Stomach (tissue), 9 donors: ENCODE data around the gene KCNK7. TPM values are rescaled to one million over a fixed set of nuclear protein-coding genes. Genes with fewer than 3 reads are reported as not detected.
A peak's percentile ranks its signal among the peaks of the same experiment; 100 is the strongest.

ENCODE experiments used
- DNase-seq, 2 donors: peaks; one replicate each; pipeline versions ENCODE4 v3.0.0 to v3.0.0-alpha.2; 2013 to 2019
- H3K27ac ChIP-seq, 5 donors: fragments of 200-600 bp in 4 of 5; sonication (generic) in 4 of 5; one replicate each; pipeline ENCODE4 v1.5.1; 2013 to 2019; ENCODE audit warnings: mild to moderate bottlenecking in 1 of 5, moderate library complexity in 1 of 5
- H3K27me3 ChIP-seq, 3 donors: fragments of 200-600 bp; sonication (generic); one replicate each; pipeline ENCODE4 v1.5.1; 2017 to 2019; ENCODE audit warnings: mixed run types in 1 of 3
- H3K36me3 ChIP-seq, 4 donors: fragments of 200-600 bp; sonication (generic); 1 replicate in 3 of 4; 2 replicates in 1 of 4; pipeline ENCODE4 v1.5.1; 2016 to 2019
- H3K4me1 ChIP-seq, 4 donors: fragments of 200-600 bp; sonication (generic); one replicate each; pipeline ENCODE4 v1.5.1; 2016 to 2019
- H3K4me3 ChIP-seq, 4 donors: fragments of 200-600 bp; sonication (generic) in 3 of 4; one replicate each; pipeline ENCODE4 v1.5.1; 2016 to 2019; ENCODE audit warnings: mild to moderate bottlenecking in 1 of 4
- H3K9me3 ChIP-seq, 4 donors: fragments of 200-600 bp; sonication (generic); one replicate each; pipeline ENCODE4 v1.5.1; 2016 to 2019
- CTCF ChIP-seq, 7 experiments: fragments of 450-650 bp in 4 of 7; fragments of 200-600 bp in 3 of 7; sonication (generic) in 3 of 7; IDR thresholded peaks; one replicate each; pipeline ENCODE4 v1.5.1; 2016 to 2019; ENCODE audit warnings: antibody characterized with exemption in 7 of 7, control low read depth in 2 of 7, mild to moderate bottlenecking in 1 of 7
- EP300 ChIP-seq: sonication (generic); formaldehyde crosslinking; IDR thresholded peaks from one replicate; pipeline ENCODE4 v1.6.1; 2017; ENCODE audit warnings: antibody characterized with exemption
- POLR2A ChIP-seq, 4 donors: fragments of 450-650 bp; IDR thresholded peaks; one replicate each; pipeline ENCODE4 v1.6.1; 2016; ENCODE audit warnings: antibody characterized with exemption in 4 of 4, control low read depth in 2 of 4, mild to moderate bottlenecking in 1 of 4, moderate library complexity in 1 of 4
- POLR2AphosphoS5 ChIP-seq, 3 donors: sonication (generic); formaldehyde crosslinking; IDR thresholded peaks; one replicate each; pipeline ENCODE4 v1.6.1; 2016; ENCODE audit warnings: antibody characterized with exemption in 3 of 3
- WGBS, 5 donors: extraction: QIAGEN DNeasy Blood & Tissue Kit in 3 of 5; methylation state at CpG; one replicate each; pipeline versions ENCODE4 v1.1.5 to v1.1.7; 2013 to 2018; 5-methylcytosine and 5-hydroxymethylcytosine counted together
- intact Hi-C: fragments of 100-400 bp; cut with DNase I; formaldehyde crosslinking; loops from one replicate; pipeline ENCODE4 v1.15.1; 2023; ENCODE audit warnings: low total_unique reads
- polyA plus RNA-seq, 3 donors: library from polyadenylated mRNA; stranded (reverse); fragments of 200-250 nt; gene quantifications; one replicate each; pipeline ENCODE4 v1.2.3, GENCODE V29; 2013
- total RNA-seq, 5 donors: library from RNA; depleted of rRNA; stranded (reverse); fragments of >200 nt; gene quantifications; one replicate each; pipeline versions ENCODE4 v1.1.0 to v1.2.3, GENCODE V29; 2014 to 2016
- donor health status: healthy with polysubstance abuse.
- donor health status: Bipolar disorder and iron deficiency.
- donor health status: healthy.

The KCNK7 gene
- total and polyA plus RNA-seq, 8 donors = 0.58 to 5.8 (median 3.0) TPM; not detected in 4

- Histone ChIP-seq H3K4me3 (no peak overlapping the region), H3K27me3 (peaks cover 0 to 8% (median 0%) of the 10 kb centered on the region in 3 donors), H3K27ac (no peak overlapping the region), H3K9me3 (no peaks in the 10 kb centered on the region), H3K4me1 (peaks cover 27 to 61% (median 40%) of the 10 kb centered on the region in 4 donors), H3K36me3 (peaks cover 0 to 7% (median 0%) of the 10 kb centered on the region in 4 donors)
- DNase-seq = no peak
- intact Hi-C loops = no loop called here
- WGBS, 5 donors = 89 to 94% (median 91%) methylated on average over 7 of the region's 7 CpGs
- no peak for TF ChIP-seq POLR2AphosphoS5 (IDR thresholded peaks at IDR 0.05)
- TF ChIP-seq CTCF (IDR thresholded peaks at IDR 0.05) = no peak
- no peak for TF ChIP-seq EP300
- TF ChIP-seq POLR2A (IDR thresholded peaks at IDR 0.05) = no peak
Measured at GRCh38 chr11:65562020-65562419, 33.6 kb downstream of the KCNK7 start.

GRCh38 chr11:65560555-65561418 is 34.8 kb downstream of the KCNK7 start:
- peaks cover 0 to 8% (median 0%) of the 10 kb centered on the region in 3 donors for H3K27me3 ChIP-seq
- H3K9me3 ChIP-seq = no peaks in the 10 kb centered on the region
- no peaks in the 10 kb centered on the region for H3K36me3 ChIP-seq
- H3K27ac ChIP-seq = peak overlapping the region; percentile 53 to 96 (median 94)
- no peak overlapping the region for H3K4me3 ChIP-seq
- DNase-seq = peak; percentile 62 to 77
- WGBS, 5 donors = 19 to 33% (median 22%) methylated on average over 15 of the region's 15 CpGs
- intact Hi-C loops = no loop called here
- H3K4me1 ChIP-seq = peaks cover 39 to 61% (median 46%) of the 10 kb centered on the region in 4 donors
- no peak for TF ChIP-seq POLR2A (IDR thresholded peaks at IDR 0.05)
- no peak for TF ChIP-seq POLR2AphosphoS5 (IDR thresholded peaks at IDR 0.05)
- TF ChIP-seq EP300 = no peak
- no peak for TF ChIP-seq CTCF (IDR thresholded peaks at IDR 0.05)

GRCh38 chr11:65559951-65560537 is 35.6 kb downstream of the KCNK7 start:
- peak overlapping the region; percentile 53 to 96 (median 94) for H3K27ac ChIP-seq
- WGBS, 5 donors = 22 to 41% (median 27%) methylated on average over 5 of the region's 5 CpGs

More at GRCh38 chr11:65559951-65560537, 35.6 kb downstream of the KCNK7 start:
- Histone ChIP-seq H3K4me3 (no peak overlapping the region), H3K9me3 (no peaks in the 10 kb centered on the region), H3K36me3 (no peaks in the 10 kb centered on the region), H3K4me1 (peaks cover 45 to 61% (median 53%) of the 10 kb centered on the region in 4 donors), H3K27me3 (peaks cover 0 to 8% (median 0%) of the 10 kb centered on the region in 3 donors)
- intact Hi-C loops = no loop called here
- peak in 1 of 2 donors; percentile 71 for DNase-seq
- no peak for TF ChIP-seq POLR2AphosphoS5 (IDR thresholded peaks at IDR 0.05)
- TF ChIP-seq CTCF (IDR thresholded peaks at IDR 0.05) = no peak
- TF ChIP-seq EP300 = no peak
- no peak for TF ChIP-seq POLR2A (IDR thresholded peaks at IDR 0.05)
